Right atrium auricular region (tissue), 2 donors: ENCODE results near the gene CSDE1. TPM values are rescaled to one million over a fixed set of nuclear protein-coding genes. Genes with fewer than 3 reads are reported as not detected.
"Not testable (repeated sequence)": the region's sequence is repeated elsewhere in the genome, so short reads cannot be mapped to it uniquely, and the experiment has no call there.

Source experiments
- DNase-seq: peaks from one replicate; pipeline ENCODE4 v3.0.0-alpha.2; 2019; ENCODE audit warnings: low spot score
- H3K27ac ChIP-seq, 2 donors: fragments of 200-600 bp; sonication (generic); 1 replicate in 1 of 2; 2 replicates in 1 of 2; pipeline ENCODE4 v1.5.1; 2016 to 2019
- H3K27me3 ChIP-seq, 2 donors: fragments of 200-600 bp; sonication (generic); one replicate each; pipeline versions ENCODE4 v1.5.1 to v1.6.0; 2017 to 2019
- H3K36me3 ChIP-seq: fragments of 200-600 bp; sonication (generic); one replicate; pipeline ENCODE4 v1.5.1; 2016
- H3K4me1 ChIP-seq, 2 donors: fragments of 200-600 bp; sonication (generic); one replicate each; pipeline versions ENCODE4 v1.5.1 to v1.6.0; 2017 to 2019
- H3K4me3 ChIP-seq, 2 donors: fragments of 200-600 bp; sonication (generic); 1 replicate in 1 of 2; 2 replicates in 1 of 2; pipeline ENCODE4 v1.5.1; 2017 to 2019; ENCODE audit warnings: mild to moderate bottlenecking in 1 of 2, moderate library complexity in 1 of 2
- H3K9me3 ChIP-seq, 2 donors: fragments of 200-600 bp; sonication (generic); one replicate each; pipeline ENCODE4 v1.5.1; 2019
- CTCF ChIP-seq, 2 donors: fragments of 200-600 bp; sonication (generic); IDR thresholded peaks; one replicate each; pipeline ENCODE4 v1.5.1; 2019; ENCODE audit warnings: antibody characterized with exemption in 2 of 2
- total RNA-seq, 2 donors: library from RNA; depleted of rRNA; stranded (reverse); fragments of >200 nt; gene quantifications; one replicate each; pipeline ENCODE4 v1.1.0, GENCODE V29; 2016

The CSDE1 gene
- total RNA-seq, 2 donors from 2014 or later, result 917 to 1,380 TPM

- peak overlapping the region; percentile 94 to 100 for H3K4me3 ChIP-seq
- no peak for TF ChIP-seq CTCF (IDR thresholded peaks at IDR 0.05)
- no peaks in the 10 kb centered on the region for H3K27me3 ChIP-seq
- no peaks in the 10 kb centered on the region for H3K9me3 ChIP-seq
- H3K27ac ChIP-seq, result peak overlapping the region; percentile 100
- no peak for DNase-seq
- H3K4me1 ChIP-seq, result peaks cover 0 to 36% of the 10 kb centered on the region in 2 donors
- H3K36me3 ChIP-seq, result no peaks in the 10 kb centered on the region
Observed at GRCh38 chr1:114758256-114758832, 560 bp upstream of the CSDE1 start.

GRCh38 chr1:114756949-114757454 is 782 bp downstream of the CSDE1 start:
- H3K27me3 ChIP-seq, result no peaks in the 10 kb centered on the region
- H3K9me3 ChIP-seq, result no peaks in the 10 kb centered on the region
- TF ChIP-seq CTCF (IDR thresholded peaks at IDR 0.05), result no peak
- peak overlapping the region; percentile 100 for H3K27ac ChIP-seq
- DNase-seq, result peak; percentile 80
- H3K4me1 ChIP-seq, result peaks cover 0 to 49% of the 10 kb centered on the region in 2 donors
- no peaks in the 10 kb centered on the region for H3K36me3 ChIP-seq
- peak overlapping the region; percentile 94 to 100 for H3K4me3 ChIP-seq

DNA sequence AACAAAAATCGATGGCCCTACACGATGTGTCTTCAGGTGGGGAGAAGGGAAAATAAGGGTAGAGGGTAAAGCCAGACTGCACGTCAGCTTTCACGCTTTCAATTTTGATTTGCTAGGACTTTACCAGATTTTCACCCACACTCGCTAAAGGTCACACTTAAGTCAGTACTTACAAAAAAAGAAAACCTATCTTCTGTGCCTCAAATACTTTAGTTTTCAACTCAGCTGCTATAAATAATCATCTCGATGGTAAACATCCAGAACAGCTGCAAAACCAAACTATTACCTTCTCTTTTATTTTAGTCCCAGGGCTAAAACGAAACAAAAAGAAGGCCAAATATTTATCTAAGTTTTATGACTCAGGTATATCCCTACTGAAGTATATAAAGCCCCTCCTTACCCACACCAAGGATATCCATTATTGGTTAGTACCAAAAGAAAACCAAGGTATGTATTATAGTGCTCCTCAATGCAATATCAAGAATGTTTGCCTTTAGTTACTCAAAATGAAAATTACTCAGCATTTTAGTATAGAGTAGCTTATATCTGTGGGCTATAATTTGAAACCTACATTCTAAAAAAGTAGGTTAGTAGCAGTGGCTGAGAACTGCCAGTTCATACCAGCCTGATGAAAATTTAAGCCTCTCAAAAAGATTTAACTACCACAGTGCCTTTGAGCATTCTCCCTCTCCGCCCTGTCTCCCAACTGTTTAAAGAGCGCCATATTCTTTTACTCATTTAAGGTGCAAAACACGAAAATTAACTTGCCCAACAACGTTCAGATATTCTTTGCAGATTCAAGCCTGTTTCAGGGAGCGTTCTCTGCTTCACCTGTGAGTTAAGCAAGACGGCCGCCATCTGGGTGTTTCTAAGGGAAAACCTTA is 1.5 kb downstream of the CSDE1 start:
- peak overlapping the region; percentile 100 for H3K27ac ChIP-seq
- TF ChIP-seq CTCF (IDR thresholded peaks at IDR 0.05), result no peak
- no peaks in the 10 kb centered on the region for H3K9me3 ChIP-seq
- no peak for DNase-seq
- peaks cover 0 to 57% of the 10 kb centered on the region in 2 donors for H3K4me1 ChIP-seq
- no peaks in the 10 kb centered on the region for H3K36me3 ChIP-seq
- H3K4me3 ChIP-seq, result peak overlapping the region; percentile 94 to 100
- H3K27me3 ChIP-seq, result no peaks in the 10 kb centered on the region

- peak overlapping the region; percentile 100 for H3K27ac ChIP-seq
- no peaks in the 10 kb centered on the region for H3K9me3 ChIP-seq
- H3K27me3 ChIP-seq, result no peaks in the 10 kb centered on the region
- TF ChIP-seq CTCF (IDR thresholded peaks at IDR 0.05), result no peak
- peaks cover 0 to 67% of the 10 kb centered on the region in 2 donors for H3K4me1 ChIP-seq
- no peak for DNase-seq
- peak overlapping the region; percentile 12 to 94 for H3K4me3 ChIP-seq
- no peaks in the 10 kb centered on the region for H3K36me3 ChIP-seq
Observed at GRCh38 chr1:114755006-114755931, 2.5 kb downstream of the CSDE1 start.

DNA sequence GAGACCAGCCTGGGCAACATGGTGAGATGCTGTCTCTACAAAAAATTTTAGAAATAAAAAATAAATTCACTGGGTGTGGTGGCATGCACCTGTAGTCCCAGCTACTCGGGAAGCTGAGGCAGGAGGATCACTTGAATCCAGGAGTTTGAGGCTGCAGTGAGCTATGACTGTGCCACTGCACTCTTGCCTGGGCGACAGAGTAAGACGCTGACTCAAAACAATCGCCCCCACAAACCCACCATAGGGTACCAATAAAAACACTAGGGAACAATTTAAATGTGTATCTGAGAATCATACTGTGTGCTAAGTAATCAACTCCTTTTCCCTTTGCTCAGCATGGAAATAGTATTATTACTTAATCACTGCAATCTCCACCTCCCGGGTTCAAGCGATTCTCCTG is 4.1 kb downstream of the CSDE1 start:
- not testable (repeated sequence) for H3K9me3 ChIP-seq, DNase-seq, H3K27ac ChIP-seq, H3K4me3 ChIP-seq, H3K27me3 ChIP-seq
- H3K36me3 ChIP-seq, result peaks cover 12% of the 10 kb centered on the region
- H3K4me1 ChIP-seq, result peaks cover 0 to 80% of the 10 kb centered on the region in 2 donors
